Endothelial cell of umbilical vein (primary cell): ENCODE results near the gene NPSR1. TPM values are rescaled to one million over a fixed set of nuclear protein-coding genes. Genes with fewer than 3 reads are reported as not detected.

Experiments used
- BruUV-seq: library from RNA; stranded (reverse); fragments of 400-500 nt; replicated peaks from 2 replicates; lab custom pipeline; 2021; lab: Mats Ljungman, UMichigan
- CTCF ChIA-PET: fragments of 300-600, 350-600 bp; sonication (Branson Sonifier 250); formaldehyde crosslinking; loops from one replicate; lab custom pipeline; 2021; ENCODE audit warnings: antibody characterized with exemption, inconsistent platforms; lab: Charles Lee
- POLR2A ChIA-PET: fragments of 300-600, 350-600 bp; sonication (Branson Sonifier 250); formaldehyde crosslinking; loops from one replicate; lab custom pipeline; 2021; ENCODE audit warnings: antibody characterized with exemption, inconsistent platforms; lab: Charles Lee
- DNase-seq: peaks from one replicate; pipeline ENCODE4 v3.0.0-alpha.2; 2011; ENCODE audit warnings: low read depth, low spot score
- FAIRE-seq: peaks from 2 replicates; lab custom pipeline; 2011; peaks lifted over from hg19 to GRCh38; lab: Jason Lieb, UNC
- H2AFZ ChIP-seq: 2 replicates; pipeline ENCODE4 v1.6.0; 2012; ENCODE audit warnings: low read depth, low read length, control low read depth, inconsistent platforms
- H3K27ac ChIP-seq: 2 replicates; pipeline ENCODE4 v1.5.1; 2011; ENCODE audit warnings: low read depth, mild to moderate bottlenecking, control low read depth, low read length, moderate library complexity; ENCODE audit not compliant: insufficient read depth
- H3K27me3 ChIP-seq, 2 experiments: 2 replicates each; pipeline versions ENCODE4 v1.6.0 to v1.6.1; 2011; ENCODE audit warnings: low read length in 2 of 2, mixed read lengths in 1 of 2; ENCODE audit not compliant: control insufficient read depth in 2 of 2, insufficient read depth in 2 of 2
- H3K36me3 ChIP-seq, 2 experiments: 2 replicates in 1 of 2; 3 replicates in 1 of 2; pipeline ENCODE4 v1.5.1; 2011; ENCODE audit warnings: low read length in 2 of 2, mild to moderate bottlenecking in 1 of 2, moderate library complexity in 1 of 2; ENCODE audit not compliant: control insufficient read depth in 2 of 2, insufficient read depth in 2 of 2; ENCODE audit errors: extremely low read depth in 1 of 2
- H3K4me1 ChIP-seq: 3 replicates; pipeline ENCODE4 v1.5.1; 2011; ENCODE audit warnings: mild to moderate bottlenecking, low read length; ENCODE audit not compliant: control insufficient read depth, insufficient read depth; ENCODE audit errors: extremely low read depth
- H3K4me2 ChIP-seq: 2 replicates; pipeline ENCODE4 v1.6.1; 2011; ENCODE audit warnings: low read length, control low read depth, mixed read lengths; ENCODE audit not compliant: insufficient read depth
- H3K4me3 ChIP-seq, 3 experiments: fragments of 200-600 bp in 1 of 3; sonication (generic), shearing (Covaris generic) in 1 of 3; replicated peaks in 1 of 3; 2 replicates each; pipeline ENCODE4 v1.5.1; 2011 to 2016; ENCODE audit warnings: control low read depth in 3 of 3, low read length in 3 of 3, mild to moderate bottlenecking in 2 of 3, inconsistent platforms in 1 of 3, low read depth in 1 of 3, moderate library complexity in 1 of 3; ENCODE audit not compliant: insufficient read depth in 1 of 3
- H3K79me2 ChIP-seq: 2 replicates; pipeline ENCODE4 v1.6.0; 2012; ENCODE audit warnings: low read length, inconsistent platforms; ENCODE audit not compliant: control insufficient read depth, insufficient read depth
- H3K9ac ChIP-seq: replicated peaks from 2 replicates; pipeline ENCODE3; 2011; ENCODE audit warnings: low read length, control low read depth; ENCODE audit not compliant: insufficient read depth; ENCODE audit errors: extremely low read depth
- H3K9me1 ChIP-seq: replicated peaks from 3 replicates; pipeline ENCODE4 v1.6.0; 2011; ENCODE audit warnings: mild to moderate bottlenecking, low read length; ENCODE audit not compliant: control insufficient read depth, insufficient read depth; ENCODE audit errors: extremely low read depth
- H3K9me3 ChIP-seq: replicated peaks from 2 replicates; pipeline ENCODE4 v1.5.1; 2012; ENCODE audit warnings: low read length, inconsistent platforms; ENCODE audit not compliant: control insufficient read depth, insufficient read depth
- H4K20me1 ChIP-seq: replicated peaks from 2 replicates; pipeline ENCODE3; 2011; ENCODE audit warnings: mild to moderate bottlenecking, low read length; ENCODE audit not compliant: control insufficient read depth, insufficient read depth; ENCODE audit errors: extremely low read depth
- CTCF ChIP-seq, 2 donors: IDR thresholded peaks; 1 replicate in 1 of 2; 2 replicates in 1 of 2; pipeline ENCODE4 v1.5.1; 2011; ENCODE audit warnings: low read length in 2 of 2, mild to moderate bottlenecking in 2 of 2, moderate library complexity in 2 of 2, control low read depth in 1 of 2, inconsistent platforms in 1 of 2, low read depth in 1 of 2; ENCODE audit not compliant: insufficient read depth in 1 of 2; ENCODE audit errors: extremely low read depth in 1 of 2
- EZH2 ChIP-seq: IDR thresholded peaks from 2 replicates; pipeline ENCODE4 v1.6.1; 2012; ENCODE audit warnings: borderline replicate concordance, low read depth, mild to moderate bottlenecking, moderate library complexity, low read length, inconsistent platforms; ENCODE audit not compliant: severe bottlenecking
- FOS ChIP-seq: IDR thresholded peaks from 2 replicates; pipeline ENCODE4 v1.6.1; 2011; ENCODE audit warnings: mild to moderate bottlenecking, low read length, moderate library complexity, borderline replicate concordance; ENCODE audit not compliant: insufficient read depth
- GATA2 ChIP-seq: IDR thresholded peaks from 2 replicates; pipeline ENCODE4 v1.7.0; 2011; ENCODE audit warnings: low read depth, mild to moderate bottlenecking, moderate library complexity, mixed read lengths, low read length; ENCODE audit not compliant: insufficient read length, insufficient read depth
- JUN ChIP-seq: IDR thresholded peaks from 2 replicates; pipeline ENCODE4 v1.6.1; 2011; ENCODE audit warnings: borderline replicate concordance, low read depth; ENCODE audit not compliant: insufficient read length, insufficient read depth
- MAX ChIP-seq: IDR thresholded peaks from 2 replicates; pipeline ENCODE4 v1.6.1; 2011; ENCODE audit not compliant: insufficient read depth, insufficient read length
- MYC ChIP-seq: IDR thresholded peaks from one replicate; pipeline ENCODE4 v1.6.1; 2011; ENCODE audit warnings: mild to moderate bottlenecking, low read depth, low read length
- POLR2A ChIP-seq: IDR thresholded peaks from 2 replicates; pipeline ENCODE4 v1.6.1; 2012; ENCODE audit warnings: low read depth, mild to moderate bottlenecking, control low read depth, low read length
- POLR2AphosphoS5 ChIP-seq: IDR thresholded peaks from 2 replicates; pipeline ENCODE4 v1.6.1; 2012; ENCODE audit warnings: low read depth, mild to moderate bottlenecking, control low read depth, low read length, moderate library complexity; ENCODE audit not compliant: insufficient read depth
- dilution Hi-C: fragments of 300-500 bp; cut with MboI; formaldehyde crosslinking; loops from one replicate; pipeline ENCODE4 v1.15.0; 2019; ENCODE audit warnings: low sequenced_read_pairs; ENCODE audit not compliant: extremely low pct_ligation_motif_present
- intact Hi-C: fragments of 100-400 bp; cut with micrococcal nuclease; formaldehyde crosslinking; loops from one replicate; pipeline ENCODE4 v1.10.0; 2022
- polyA plus RNA-seq, 4 experiments: library from polyadenylated mRNA; depleted of rRNA in 3 of 4; stranded (reverse) in 3 of 4; unstranded in 1 of 4; fragments of >200 nt; gene quantifications; 2 replicates each; pipeline versions ENCODE4 v1.2.1 to v1.2.3, GENCODE V29; 2011 to 2012; ENCODE audit warnings: missing spikeins in 1 of 4
- total RNA-seq: library from RNA; stranded (reverse); gene quantifications from 2 replicates; pipeline ENCODE4 v1.2.3, GENCODE V29; 2021

Gene NPSR1
- total and polyA plus RNA-seq, 2 donors (not counting 3 experiments of a cell fraction or from before 2014, with no cell fraction given): not detected

- Histone ChIP-seq H3K79me2 (no peaks in the 10 kb centered on the region), H4K20me1 (no peaks in the 10 kb centered on the region), H3K9me3 (no peaks in the 10 kb centered on the region), H3K4me1 (no peaks in the 10 kb centered on the region), H3K36me3 (no peaks in the 10 kb centered on the region), H2AFZ (no peak overlapping the region), H3K27ac (no peak overlapping the region), H3K27me3 (no peaks in the 10 kb centered on the region), H3K4me2 (no peak overlapping the region), H3K4me3 (no peak overlapping the region), H3K9ac (no peak overlapping the region), H3K9me1 (no peaks in the 10 kb centered on the region)
- ChIA-PET POLR2A (no interaction called here), CTCF (interaction anchor here (1.0 to 1.6 kb wide), 3 partner anchors 10 to 637 kb away, joined by 3 to 5 read pairs (median 4); no protein-coding TSS in a partner anchor)
- BruUV-seq: no TSS peak
- intact Hi-C loops: no loop called here
- FAIRE-seq (no peak), DNase-seq (no peak)
- dilution Hi-C loops: no loop called here
- TF ChIP-seq MAX: no peak
- no peak for TF ChIP-seq POLR2AphosphoS5
- no peak for TF ChIP-seq JUN
- TF ChIP-seq MYC: no peak
- TF ChIP-seq FOS: no peak
- TF ChIP-seq POLR2A: no peak
- TF ChIP-seq EZH2: no peak
- TF ChIP-seq GATA2: no peak
- no peak for TF ChIP-seq CTCF (IDR thresholded peaks at IDR 0.05; ENCODE audit: extremely low read depth in 1 of 2, insufficient read depth in 1 of 2, low read depth in 1 of 2, low read length in 2 of 2)
Measured at GRCh38 chr7:34787586-34787985, 129.6 kb downstream of the NPSR1 start.
